Measurements from ENCODE around the gene MTNR1A. TPM values are rescaled to one million over a fixed set of nuclear protein-coding genes. Genes with fewer than 3 reads are reported as not detected.

MTNR1A gene
- total and polyA plus RNA-seq, 2 experiments from 2014 or later, result 0.32 to 1.4 TPM

DNA sequence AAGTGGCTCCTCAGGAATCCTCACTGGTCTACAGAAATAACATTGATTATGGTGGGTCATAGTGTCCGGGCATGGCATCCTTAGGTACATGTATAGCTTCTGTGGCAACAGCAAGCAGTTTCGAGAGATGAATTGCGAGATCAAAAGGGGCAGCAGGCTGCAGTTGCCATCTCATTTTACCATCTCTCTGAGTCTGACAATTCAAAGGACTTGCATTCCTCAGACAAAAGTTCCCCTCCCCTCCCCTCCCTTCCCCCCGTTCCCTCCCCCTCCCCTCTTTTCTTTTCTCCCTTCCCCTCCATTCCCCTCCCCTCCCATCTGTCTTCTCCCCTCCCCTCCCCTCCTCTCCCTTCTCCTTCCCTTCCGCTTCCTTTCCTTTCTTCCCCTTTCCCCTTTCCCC is 70.2 kb downstream of the MTNR1A start (continued):
- TF ChIP-seq REST (IDR thresholded peaks at IDR 0.05; ENCODE audit: unreplicated experiment), result no peak
- no peak for TF ChIP-seq ZNF114 (CRISPR knock-in tag; IDR thresholded peaks at IDR 0.05)
- TF ChIP-seq EZH2 (IDR thresholded peaks at IDR 0.05; ENCODE audit: low read depth, unreplicated experiment), result no peak
- no peak for TF ChIP-seq EZH2phosphoT487 (IDR thresholded peaks at IDR 0.05; ENCODE audit: unreplicated experiment)
- TF ChIP-seq, protein P1, sequence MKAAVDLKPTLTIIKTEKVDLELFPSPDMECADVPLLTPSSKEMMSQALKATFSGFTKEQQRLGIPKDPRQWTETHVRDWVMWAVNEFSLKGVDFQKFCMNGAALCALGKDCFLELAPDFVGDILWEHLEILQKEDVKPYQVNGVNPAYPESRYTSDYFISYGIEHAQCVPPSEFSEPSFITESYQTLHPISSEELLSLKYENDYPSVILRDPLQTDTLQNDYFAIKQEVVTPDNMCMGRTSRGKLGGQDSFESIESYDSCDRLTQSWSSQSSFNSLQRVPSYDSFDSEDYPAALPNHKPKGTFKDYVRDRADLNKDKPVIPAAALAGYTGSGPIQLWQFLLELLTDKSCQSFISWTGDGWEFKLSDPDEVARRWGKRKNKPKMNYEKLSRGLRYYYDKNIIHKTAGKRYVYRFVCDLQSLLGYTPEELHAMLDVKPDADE (IDR thresholded peaks at IDR 0.05), result no peak
- no peak for TF ChIP-seq ZNF331 (CRISPR knock-in tag; IDR thresholded peaks at IDR 0.05; ENCODE audit: low read depth)
- no peak for TF ChIP-seq STAT1 (IDR thresholded peaks at IDR 0.05; ENCODE audit: unreplicated experiment)
- TF ChIP-seq NANOG (IDR thresholded peaks at IDR 0.05; ENCODE audit: borderline replicate concordance), result no peak
- TF ChIP-seq CREB1 (CRISPR knock-in tag; IDR thresholded peaks at IDR 0.05; ENCODE audit: low read depth), result no peak

GRCh38 chr4:186483656-186484055 is 71.7 kb downstream of the MTNR1A start:
- H4K20me1 ChIP-seq (replicated peaks; ENCODE audit: insufficient read depth), result no peaks in the 10 kb centered on the region
- Mint-ChIP-seq H3K9me3 (no peaks in the 10 kb centered on the region), H3K36me3 (ENCODE audit: low read depth) (no peaks in the 10 kb centered on the region), H3K4me3 (no peak overlapping the region), H3K4me1 (peaks cover 9% of the 10 kb centered on the region; the same call in 2 of the 3 replicates), H3K27me3 (ENCODE audit: insufficient read depth, low read depth, poor library complexity) (no peaks in the 10 kb centered on the region), H3K27ac (no peak overlapping the region)
- ATAC-seq, result no peak
- no peaks in the 10 kb centered on the region; the same call in 1 of the 2 replicates for H3K4me1 ChIP-seq (ENCODE audit: insufficient read depth)
- H3K4me3 ChIP-seq, result no peak overlapping the region
- TF ChIP-seq EZH2 (IDR thresholded peaks at IDR 0.05; ENCODE audit: low read depth, unreplicated experiment), result no peak
- no peak for TF ChIP-seq ZNF331 (CRISPR knock-in tag; IDR thresholded peaks at IDR 0.05; ENCODE audit: low read depth)
- no peak for TF ChIP-seq ZNF114 (CRISPR knock-in tag; IDR thresholded peaks at IDR 0.05)
- TF ChIP-seq, protein P2, sequence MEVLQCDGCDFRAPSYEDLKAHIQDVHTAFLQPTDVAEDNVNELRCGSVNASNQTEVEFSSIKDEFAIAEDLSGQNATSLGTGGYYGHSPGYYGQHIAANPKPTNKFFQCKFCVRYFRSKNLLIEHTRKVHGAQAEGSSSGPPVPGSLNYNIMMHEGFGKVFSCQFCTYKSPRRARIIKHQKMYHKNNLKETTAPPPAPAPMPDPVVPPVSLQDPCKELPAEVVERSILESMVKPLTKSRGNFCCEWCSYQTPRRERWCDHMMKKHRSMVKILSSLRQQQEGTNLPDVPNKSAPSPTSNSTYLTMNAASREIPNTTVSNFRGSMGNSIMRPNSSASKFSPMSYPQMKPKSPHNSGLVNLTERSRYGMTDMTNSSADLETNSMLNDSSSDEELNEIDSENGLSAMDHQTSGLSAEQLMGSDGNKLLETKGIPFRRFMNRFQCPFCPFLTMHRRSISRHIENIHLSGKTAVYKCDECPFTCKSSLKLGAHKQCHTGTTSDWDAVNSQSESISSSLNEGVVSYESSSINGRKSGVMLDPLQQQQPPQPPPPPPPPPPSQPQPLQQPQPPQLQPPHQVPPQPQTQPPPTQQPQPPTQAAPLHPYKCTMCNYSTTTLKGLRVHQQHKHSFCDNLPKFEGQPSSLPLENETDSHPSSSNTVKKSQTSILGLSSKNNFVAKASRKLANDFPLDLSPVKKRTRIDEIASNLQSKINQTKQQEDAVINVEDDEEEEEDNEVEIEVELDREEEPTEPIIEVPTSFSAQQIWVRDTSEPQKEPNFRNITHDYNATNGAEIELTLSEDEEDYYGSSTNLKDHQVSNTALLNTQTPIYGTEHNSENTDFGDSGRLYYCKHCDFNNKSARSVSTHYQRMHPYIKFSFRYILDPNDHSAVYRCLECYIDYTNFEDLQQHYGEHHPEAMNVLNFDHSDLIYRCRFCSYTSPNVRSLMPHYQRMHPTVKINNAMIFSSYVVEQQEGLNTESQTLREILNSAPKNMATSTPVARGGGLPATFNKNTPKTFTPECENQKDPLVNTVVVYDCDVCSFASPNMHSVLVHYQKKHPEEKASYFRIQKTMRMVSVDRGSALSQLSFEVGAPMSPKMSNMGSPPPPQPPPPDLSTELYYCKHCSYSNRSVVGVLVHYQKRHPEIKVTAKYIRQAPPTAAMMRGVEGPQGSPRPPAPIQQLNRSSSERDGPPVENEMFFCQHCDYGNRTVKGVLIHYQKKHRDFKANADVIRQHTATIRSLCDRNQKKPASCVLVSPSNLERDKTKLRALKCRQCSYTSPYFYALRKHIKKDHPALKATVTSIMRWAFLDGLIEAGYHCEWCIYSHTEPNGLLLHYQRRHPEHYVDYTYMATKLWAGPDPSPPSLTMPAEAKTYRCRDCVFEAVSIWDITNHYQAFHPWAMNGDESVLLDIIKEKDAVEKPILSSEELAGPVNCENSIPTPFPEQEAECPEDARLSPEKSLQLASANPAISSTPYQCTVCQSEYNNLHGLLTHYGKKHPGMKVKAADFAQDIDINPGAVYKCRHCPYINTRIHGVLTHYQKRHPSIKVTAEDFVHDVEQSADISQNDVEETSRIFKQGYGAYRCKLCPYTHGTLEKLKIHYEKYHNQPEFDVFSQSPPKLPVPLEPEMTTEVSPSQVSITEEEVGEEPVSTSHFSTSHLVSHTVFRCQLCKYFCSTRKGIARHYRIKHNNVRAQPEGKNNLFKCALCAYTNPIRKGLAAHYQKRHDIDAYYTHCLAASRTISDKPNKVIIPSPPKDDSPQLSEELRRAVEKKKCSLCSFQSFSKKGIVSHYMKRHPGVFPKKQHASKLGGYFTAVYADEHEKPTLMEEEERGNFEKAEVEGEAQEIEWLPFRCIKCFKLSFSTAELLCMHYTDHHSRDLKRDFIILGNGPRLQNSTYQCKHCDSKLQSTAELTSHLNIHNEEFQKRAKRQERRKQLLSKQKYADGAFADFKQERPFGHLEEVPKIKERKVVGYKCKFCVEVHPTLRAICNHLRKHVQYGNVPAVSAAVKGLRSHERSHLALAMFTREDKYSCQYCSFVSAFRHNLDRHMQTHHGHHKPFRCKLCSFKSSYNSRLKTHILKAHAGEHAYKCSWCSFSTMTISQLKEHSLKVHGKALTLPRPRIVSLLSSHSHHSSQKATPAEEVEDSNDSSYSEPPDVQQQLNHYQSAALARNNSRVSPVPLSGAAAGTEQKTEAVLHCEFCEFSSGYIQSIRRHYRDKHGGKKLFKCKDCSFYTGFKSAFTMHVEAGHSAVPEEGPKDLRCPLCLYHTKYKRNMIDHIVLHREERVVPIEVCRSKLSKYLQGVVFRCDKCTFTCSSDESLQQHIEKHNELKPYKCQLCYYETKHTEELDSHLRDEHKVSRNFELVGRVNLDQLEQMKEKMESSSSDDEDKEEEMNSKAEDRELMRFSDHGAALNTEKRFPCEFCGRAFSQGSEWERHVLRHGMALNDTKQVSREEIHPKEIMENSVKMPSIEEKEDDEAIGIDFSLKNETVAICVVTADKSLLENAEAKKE (CRISPR knock-in tag; IDR thresholded peaks at IDR 0.05), result no peak
- TF ChIP-seq STAT1 (IDR thresholded peaks at IDR 0.05; ENCODE audit: unreplicated experiment), result no peak
- DNase-seq (ENCODE audit: low spot score), result no peak
- no peaks in the 10 kb centered on the region for H3K36me3 ChIP-seq (ENCODE audit: insufficient read depth)
- no peaks in the 10 kb centered on the region for H3K79me2 ChIP-seq (replicated peaks; ENCODE audit: insufficient read depth)
- no peaks in the 10 kb centered on the region for H3F3A ChIP-seq (replicated peaks; ENCODE audit: low read depth)
- no peak overlapping the region for H2AFZ ChIP-seq
- H3K27me3 ChIP-seq (ENCODE audit: insufficient read depth), result no peaks in the 10 kb centered on the region
- no peak overlapping the region for H3K27ac ChIP-seq (ENCODE audit: low read depth)
- no peaks in the 10 kb centered on the region for H3K9me2 ChIP-seq (ENCODE audit: insufficient read depth)
- H3K4me2 ChIP-seq, result no peak overlapping the region
